Measurements from ENCODE around the gene GTSF1L. TPM values are rescaled to one million over a fixed set of nuclear protein-coding genes. Genes with fewer than 3 reads are reported as not detected.
A peak's percentile ranks its signal among the peaks of the same experiment; 100 is the strongest.
"Not testable (repeated sequence)": the region's sequence is repeated elsewhere in the genome, so short reads cannot be mapped to it uniquely, and the experiment has no call there.

GTSF1L gene
- polyA plus RNA-seq (2013, experiment 1 of 2; ENCODE audit: insufficient read length) = not detected
- polyA plus RNA-seq (2013, experiment 2 of 2; ENCODE audit: insufficient read length) = not detected

- DNase-seq = peak; percentile 53
These were observed at the start of gene GTSF1L for GRCh38 chr20:43726811-43727338. Gene GTSF1L (minus strand): TSS chr20:43727002. CDS start chr20:43726694, 308 bp downstream.

DNA sequence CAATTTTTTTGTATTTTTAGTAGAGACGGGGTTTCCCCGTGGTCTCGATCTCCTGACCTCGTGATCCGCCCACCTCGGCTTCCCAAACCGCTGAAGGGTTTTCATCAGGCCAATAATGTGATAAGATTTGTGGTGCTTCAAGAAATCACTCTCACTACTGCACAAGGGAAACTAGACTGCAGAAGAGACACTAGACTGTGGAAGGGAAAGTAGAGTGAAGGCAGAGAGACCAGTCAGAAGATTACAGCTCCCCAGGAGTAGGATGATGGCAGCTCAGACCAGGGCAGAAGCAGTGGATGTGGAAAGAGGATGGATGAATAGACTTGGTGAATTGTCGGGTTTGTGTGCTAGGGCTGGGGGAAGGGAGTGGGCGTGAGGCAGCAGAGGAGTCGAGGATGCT lies 48.0 kb upstream of the GTSF1L start:
- no peak for DNase-seq

DNA sequence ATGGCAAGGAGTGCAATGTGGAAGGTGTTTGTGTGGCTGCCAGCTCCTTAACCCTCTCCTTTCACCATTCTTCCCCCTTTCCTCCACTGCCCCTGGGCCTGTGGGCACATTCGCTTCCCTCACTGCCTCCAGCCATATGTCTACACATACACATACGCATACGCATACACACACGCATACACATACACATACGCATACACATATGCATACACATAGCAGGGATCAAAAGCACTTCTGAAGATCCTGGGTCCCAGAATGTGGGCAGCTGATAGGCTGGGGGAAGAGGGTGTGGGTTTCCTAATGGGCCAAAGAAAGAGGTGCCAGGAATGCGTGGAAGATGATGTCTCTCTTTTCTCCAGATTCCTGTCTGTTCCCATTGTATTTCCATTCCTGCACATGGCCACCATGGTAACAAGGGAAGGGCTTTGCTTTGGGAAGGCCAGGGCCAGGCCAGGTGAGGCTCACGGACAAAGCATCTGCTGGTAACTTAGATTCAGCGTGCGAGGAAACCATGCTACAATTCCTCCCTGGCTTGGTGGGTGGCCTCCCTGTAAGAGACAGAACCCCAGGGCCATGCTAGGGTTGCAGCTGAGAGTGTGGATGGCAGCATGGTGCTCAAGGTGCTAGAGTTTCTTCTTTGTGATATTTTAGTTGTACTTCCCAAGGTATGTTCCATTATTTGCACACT lies 44.8 kb upstream of the GTSF1L start:
- DNase-seq = no peak

DNA sequence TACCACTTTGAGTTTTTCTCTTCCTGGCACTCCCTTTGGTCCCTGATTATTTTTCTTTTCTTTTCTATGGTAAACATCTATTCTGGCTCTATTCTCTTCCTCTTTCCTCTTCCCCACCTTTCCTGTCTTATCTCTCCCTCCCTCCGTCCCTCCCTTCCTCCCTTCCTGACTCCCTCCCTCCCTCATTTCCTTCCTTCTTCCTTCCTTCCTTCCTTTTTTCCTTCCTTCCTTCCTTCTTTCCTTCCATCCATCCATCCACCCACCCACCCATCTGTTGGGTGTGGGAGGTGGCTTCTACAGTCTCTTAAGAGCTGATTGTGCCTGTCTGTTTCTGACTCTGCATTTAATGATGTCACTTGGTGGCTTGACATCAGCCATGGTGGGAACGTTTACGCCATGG lies 43.5 kb upstream of the GTSF1L start:
- no peak for DNase-seq

- DNase-seq = no peak
These were observed 41.1 kb upstream of the GTSF1L start for GRCh38 chr20:43767686-43768474.

- DNase-seq = no peak
These were observed 40.1 kb upstream of the GTSF1L start for GRCh38 chr20:43766917-43767316.

DNA sequence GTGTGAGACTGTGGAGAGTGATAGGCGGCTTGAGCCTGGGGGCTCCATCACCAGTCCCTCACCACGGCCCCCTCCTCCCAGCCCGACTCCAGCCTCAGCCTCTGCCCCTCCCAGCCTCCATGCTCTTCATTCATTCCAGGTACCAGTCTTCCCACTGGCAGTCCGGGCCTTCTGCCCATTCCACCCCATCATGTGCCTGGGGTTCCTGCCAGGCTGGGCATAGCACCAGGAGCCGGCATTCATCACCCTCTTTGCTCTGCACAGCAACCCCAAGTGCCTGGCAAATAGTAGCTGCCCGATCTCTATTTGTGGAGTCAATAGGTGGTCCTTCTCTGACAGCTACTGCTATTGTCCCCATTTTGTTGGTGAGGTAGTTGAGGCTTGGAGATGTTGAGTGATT lies 39.6 kb upstream of the GTSF1L start:
- no peak for DNase-seq

GRCh38 chr20:43765916-43766315 lies 39.1 kb upstream of the GTSF1L start:
- no peak for DNase-seq

GRCh38 chr20:43762911-43763310 lies 36.1 kb upstream of the GTSF1L start:
- DNase-seq = no peak

- DNase-seq = no peak
These were observed 34.9 kb upstream of the GTSF1L start for GRCh38 chr20:43761386-43762340.

GRCh38 chr20:43757888-43758287 lies 31.1 kb upstream of the GTSF1L start:
- DNase-seq = not testable (repeated sequence)

DNA sequence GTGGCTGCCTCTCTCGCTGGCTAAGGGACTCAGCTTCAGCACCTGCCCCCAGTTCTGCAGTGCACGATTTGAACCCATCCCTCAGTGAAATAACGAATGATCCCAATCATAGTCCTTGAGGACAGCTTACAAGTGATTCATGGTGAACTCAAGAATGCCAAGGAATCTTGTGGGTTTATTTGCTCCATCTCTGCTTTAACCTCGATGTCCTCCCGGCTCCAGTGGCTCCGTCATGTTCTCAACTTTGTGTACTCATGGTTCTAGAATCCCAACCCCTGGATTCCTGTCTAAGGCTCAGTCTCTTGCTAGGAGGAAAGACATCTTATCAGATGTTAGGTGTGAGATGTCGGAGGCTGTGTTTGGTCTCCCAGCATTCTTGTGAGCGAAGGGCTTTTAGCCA lies 29.0 kb upstream of the GTSF1L start:
- DNase-seq = peak; percentile 70

GRCh38 chr20:43755390-43755789 lies 28.6 kb upstream of the GTSF1L start:
- DNase-seq = peak; percentile 67

DNA sequence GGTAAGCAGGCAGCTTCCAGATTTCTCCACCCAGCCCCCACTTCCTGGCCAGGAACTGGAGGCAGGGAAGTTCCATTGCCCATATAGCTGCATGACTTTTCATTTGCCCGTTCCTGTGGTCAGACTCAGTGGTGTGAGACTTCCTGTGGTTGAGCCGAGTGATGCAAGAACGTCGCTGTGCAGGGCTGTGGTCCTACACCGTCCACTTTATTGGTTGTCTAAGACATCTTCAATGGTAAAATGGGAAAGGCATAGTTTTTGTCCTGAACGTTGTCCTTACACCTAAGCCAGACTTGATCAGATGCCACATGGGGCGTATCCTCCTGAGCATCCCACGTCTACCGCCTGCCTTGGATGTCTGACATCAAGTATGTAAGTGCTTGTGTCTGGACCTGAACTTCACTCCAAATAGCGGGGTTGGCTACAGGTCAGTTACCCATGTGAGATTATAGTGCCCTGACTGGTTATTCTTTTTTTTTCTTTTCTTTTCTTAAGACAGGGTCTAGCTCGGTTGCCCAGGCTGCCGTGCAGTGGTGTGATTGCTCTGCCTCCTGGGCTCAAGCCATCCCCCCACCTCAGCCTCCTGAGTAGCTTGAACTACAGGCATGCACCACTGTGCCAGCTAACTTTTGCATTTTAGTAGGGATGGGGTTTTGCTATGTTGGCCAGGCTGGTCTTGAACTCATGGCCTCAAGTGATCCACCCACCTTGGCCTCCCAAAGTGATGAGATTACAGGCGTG lies 25.9 kb upstream of the GTSF1L start:
- peak; percentile 83 for DNase-seq

- DNase-seq = no peak
These were observed 25.2 kb upstream of the GTSF1L start for GRCh38 chr20:43752051-43752360.

- peak; percentile 48 for DNase-seq
These were observed 24.6 kb upstream of the GTSF1L start for GRCh38 chr20:43751167-43752050.

DNA sequence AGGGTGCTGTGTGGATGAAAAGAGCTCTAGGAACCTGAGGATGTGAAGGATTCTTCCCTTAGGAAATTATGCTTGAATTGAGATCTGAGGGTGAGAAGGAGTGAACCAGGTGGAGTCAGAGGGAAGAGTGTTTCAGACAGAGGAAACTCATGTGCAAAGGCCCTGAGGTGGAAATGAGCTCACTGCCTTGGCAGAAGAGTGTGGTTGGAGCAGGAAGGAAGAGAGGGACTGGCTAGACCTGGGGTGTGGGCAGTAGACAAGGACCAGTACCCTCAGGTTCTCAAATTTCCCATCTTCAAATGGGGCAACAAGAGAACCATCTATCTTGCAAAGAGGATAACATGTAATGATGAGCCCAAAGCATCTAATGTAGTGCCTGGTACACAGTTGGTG lies 24.0 kb upstream of the GTSF1L start:
- no peak for DNase-seq

DNA sequence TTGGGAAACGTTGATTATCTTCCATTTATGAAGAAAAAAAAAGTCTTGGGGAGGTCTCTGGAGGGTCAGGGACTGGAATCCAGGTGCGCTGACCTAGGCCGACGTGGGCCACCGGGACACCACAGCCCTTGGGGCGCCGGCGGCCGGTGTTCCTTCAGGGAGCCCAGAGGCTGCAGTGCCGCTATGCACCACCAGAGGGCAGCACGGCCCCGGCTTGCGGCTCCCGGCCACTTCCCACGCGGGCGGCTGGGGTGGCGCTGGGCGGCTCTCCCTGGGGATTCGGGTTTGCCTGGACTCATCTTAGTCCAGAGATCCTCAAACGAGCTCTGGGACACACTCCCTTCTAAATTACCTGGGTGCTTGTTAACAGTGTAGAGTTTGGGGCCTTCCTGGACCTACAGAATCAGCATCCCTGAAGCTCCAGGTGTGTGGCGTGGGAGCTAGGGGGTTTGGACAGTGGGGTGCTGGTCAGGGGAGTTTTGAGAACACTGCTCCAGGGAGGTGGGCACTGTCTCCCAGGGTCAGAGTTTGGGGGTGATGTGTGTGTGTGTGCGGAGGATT lies 23.0 kb upstream of the GTSF1L start:
- DNase-seq = peak; percentile 57

DNA sequence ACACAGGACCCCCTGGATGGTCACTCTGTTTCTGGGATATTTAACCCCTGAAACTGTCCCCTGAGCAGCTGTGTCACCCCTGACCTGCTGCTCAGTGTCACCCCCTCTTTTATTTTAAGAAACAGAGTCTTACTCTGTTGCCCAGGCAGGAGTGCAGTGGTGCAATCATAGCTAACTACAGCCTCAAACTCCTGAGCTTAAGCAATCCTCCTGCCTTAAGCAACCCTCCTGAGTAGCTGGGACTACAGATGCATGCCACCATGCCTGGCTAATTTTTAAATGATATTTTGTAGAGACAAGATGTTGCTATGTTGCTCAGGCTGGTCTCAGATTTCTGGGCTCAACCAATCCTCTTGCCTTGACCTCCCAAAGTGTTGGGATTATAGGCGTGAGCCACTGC lies 21.5 kb upstream of the GTSF1L start:
- no peak for DNase-seq

DNA sequence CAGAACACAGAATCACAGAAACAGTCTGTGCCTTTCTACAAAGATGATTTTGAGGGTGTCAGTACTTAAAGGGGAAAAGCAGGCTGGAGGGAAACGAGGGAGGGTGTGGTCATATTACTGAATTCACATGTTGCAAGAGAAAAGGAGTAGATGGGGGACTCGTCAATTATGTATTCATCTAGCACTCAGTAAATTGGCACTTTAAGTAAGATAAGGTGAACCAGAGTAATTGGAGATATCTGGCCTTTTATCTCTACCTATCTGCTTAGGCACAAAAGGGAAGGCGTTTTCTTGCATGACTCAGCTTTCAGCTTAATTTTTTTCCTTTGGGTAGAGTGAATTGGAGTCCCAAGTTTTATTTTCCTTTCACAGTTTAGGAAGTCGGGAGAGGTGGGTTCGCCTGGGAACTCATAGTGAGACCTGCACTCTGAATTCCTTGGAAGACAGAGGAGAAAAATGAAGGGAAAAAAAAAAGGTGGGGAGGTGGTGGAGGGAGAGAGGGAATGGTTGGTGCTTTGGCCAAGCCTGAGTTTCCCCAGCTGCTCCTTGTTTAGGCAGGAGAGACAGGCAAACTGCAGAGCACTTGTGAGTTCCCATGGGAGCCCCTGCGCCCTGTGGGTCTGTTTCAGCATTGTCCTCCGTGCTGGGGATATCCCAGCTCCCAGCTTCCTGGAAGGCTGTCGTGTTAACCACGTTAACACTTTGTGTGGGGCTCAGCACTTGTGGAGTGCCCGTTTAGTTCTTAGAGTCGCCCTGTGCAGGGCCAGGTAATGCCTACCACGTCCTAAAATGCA lies 19.7 kb upstream of the GTSF1L start:
- no peak for DNase-seq

Measured in fibroblast of skin of back (primary cell).